Tibial nerve (tissue), 4 donors: ENCODE data around the gene RPL35A.
"Not testable (repeated sequence)": the region's sequence is repeated elsewhere in the genome, so short reads cannot be mapped to it uniquely, and the experiment has no call there.

Experiments used
- EP300 ChIP-seq, 2 donors: sonication (generic); formaldehyde crosslinking; IDR thresholded peaks; one replicate each; pipeline ENCODE4 v1.6.1; 2017; ENCODE audit warnings: antibody characterized with exemption in 2 of 2, mild to moderate bottlenecking in 1 of 2
- POLR2A ChIP-seq, 2 donors: fragments of 450-650 bp; IDR thresholded peaks; one replicate each; pipeline ENCODE4 v1.6.1; 2017; ENCODE audit warnings: antibody characterized with exemption in 2 of 2, mild to moderate bottlenecking in 2 of 2, moderate library complexity in 2 of 2
- TF ChIP-seq, protein P1 (sequence below), 5 experiments: fragments of 200-600 bp in 3 of 5; fragments of 450-650 bp in 2 of 5; sonication (generic) in 3 of 5; IDR thresholded peaks; one replicate each; pipeline ENCODE4 v1.5.1; 2016 to 2019; ENCODE audit warnings: antibody characterized with exemption in 5 of 5, mild to moderate bottlenecking in 3 of 5, moderate library complexity in 2 of 5

DNA sequence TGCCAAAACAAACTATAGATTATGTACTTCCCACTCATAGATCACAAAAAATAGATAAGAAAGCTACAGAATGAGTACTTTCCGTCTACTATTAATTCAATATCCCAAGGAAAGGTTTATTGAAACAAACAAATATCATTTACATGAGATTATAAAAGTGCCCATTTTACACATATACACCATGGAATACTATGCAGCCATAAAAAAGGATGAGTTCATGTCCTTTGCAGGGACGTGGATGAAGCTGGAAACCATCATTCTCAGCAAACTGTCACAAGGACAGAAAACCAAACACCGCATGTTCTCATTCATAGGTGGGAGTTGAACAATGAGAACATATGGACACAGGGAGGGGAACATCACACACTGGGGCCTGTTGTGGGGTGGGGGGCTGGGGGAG is 22.4 kb upstream of the RPL35A start:
- TF ChIP-seq, protein P1, sequence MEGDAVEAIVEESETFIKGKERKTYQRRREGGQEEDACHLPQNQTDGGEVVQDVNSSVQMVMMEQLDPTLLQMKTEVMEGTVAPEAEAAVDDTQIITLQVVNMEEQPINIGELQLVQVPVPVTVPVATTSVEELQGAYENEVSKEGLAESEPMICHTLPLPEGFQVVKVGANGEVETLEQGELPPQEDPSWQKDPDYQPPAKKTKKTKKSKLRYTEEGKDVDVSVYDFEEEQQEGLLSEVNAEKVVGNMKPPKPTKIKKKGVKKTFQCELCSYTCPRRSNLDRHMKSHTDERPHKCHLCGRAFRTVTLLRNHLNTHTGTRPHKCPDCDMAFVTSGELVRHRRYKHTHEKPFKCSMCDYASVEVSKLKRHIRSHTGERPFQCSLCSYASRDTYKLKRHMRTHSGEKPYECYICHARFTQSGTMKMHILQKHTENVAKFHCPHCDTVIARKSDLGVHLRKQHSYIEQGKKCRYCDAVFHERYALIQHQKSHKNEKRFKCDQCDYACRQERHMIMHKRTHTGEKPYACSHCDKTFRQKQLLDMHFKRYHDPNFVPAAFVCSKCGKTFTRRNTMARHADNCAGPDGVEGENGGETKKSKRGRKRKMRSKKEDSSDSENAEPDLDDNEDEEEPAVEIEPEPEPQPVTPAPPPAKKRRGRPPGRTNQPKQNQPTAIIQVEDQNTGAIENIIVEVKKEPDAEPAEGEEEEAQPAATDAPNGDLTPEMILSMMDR (IDR thresholded peaks at IDR 0.05): not testable (repeated sequence)
- TF ChIP-seq EP300, POLR2A (IDR thresholded peaks at IDR 0.05): not testable (repeated sequence)
